Ishikawa (cell line): Measurements from ENCODE around the gene KCNH4.

ENCODE experiments used
- CEBPB ChIP-seq: IDR thresholded peaks from 2 replicates; pipeline ENCODE4 v1.6.1; 2012
- CREB1 ChIP-seq: IDR thresholded peaks from 2 replicates; pipeline ENCODE4 v1.6.1; 2012; ENCODE audit warnings: low read depth
- EGR1 ChIP-seq: IDR thresholded peaks from 2 replicates; pipeline ENCODE4 v1.6.1; 2012
- EP300 ChIP-seq: IDR thresholded peaks from 2 replicates; pipeline ENCODE4 v1.6.1; 2012; ENCODE audit warnings: borderline replicate concordance
- FOXM1 ChIP-seq: IDR thresholded peaks from 2 replicates; pipeline ENCODE4 v1.6.1; 2012; ENCODE audit warnings: low read depth, borderline replicate concordance
- MAX ChIP-seq: IDR thresholded peaks from 2 replicates; pipeline ENCODE4 v1.6.1; 2012
- NFIC ChIP-seq: IDR thresholded peaks from 2 replicates; pipeline ENCODE4 v1.6.1; 2012
- RAD21 ChIP-seq: IDR thresholded peaks from 2 replicates; pipeline ENCODE4 v1.6.1; 2012; ENCODE audit warnings: low read depth
- TAF1 ChIP-seq: IDR thresholded peaks from 2 replicates; pipeline ENCODE4 v1.6.1; 2012; ENCODE audit warnings: low read depth, mild to moderate bottlenecking
- TCF12 ChIP-seq: IDR thresholded peaks from 2 replicates; pipeline ENCODE4 v1.6.1; 2012; ENCODE audit warnings: low read depth
- TEAD4 ChIP-seq: IDR thresholded peaks from 2 replicates; pipeline ENCODE4 v1.6.1; 2012
- YY1 ChIP-seq: IDR thresholded peaks from 2 replicates; pipeline ENCODE4 v1.6.1; 2012; ENCODE audit warnings: low read depth
- ZBTB7A ChIP-seq: IDR thresholded peaks from 2 replicates; pipeline ENCODE4 v1.6.1; 2012; ENCODE audit warnings: low read depth
- TF ChIP-seq, protein P1 (sequence below): IDR thresholded peaks from 2 replicates; pipeline ENCODE4 v1.6.1; 2012
- TF ChIP-seq, protein P2 (sequence below): IDR thresholded peaks from 2 replicates; pipeline ENCODE4 v1.6.1; 2012; ENCODE audit warnings: low read depth, mild to moderate bottlenecking

KCNH4 gene

DNA sequence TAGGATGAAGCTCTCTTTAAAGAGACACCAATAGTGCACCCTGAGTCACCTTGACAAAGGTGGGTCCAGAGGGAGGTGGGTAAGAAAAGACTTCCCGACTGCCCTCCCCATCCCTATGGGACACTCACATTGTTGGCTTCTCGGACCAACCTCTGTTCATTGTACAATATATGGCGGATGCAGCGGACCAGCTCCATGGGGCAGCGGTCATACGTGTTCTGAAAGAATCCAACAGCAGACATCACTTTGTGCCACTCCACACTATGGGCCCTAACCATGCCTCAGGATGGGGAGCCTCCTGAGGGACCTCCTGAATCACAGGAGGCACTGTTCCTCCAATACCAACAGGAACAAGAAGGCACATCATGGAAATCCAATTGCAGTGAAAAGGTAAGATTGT lies 43.7 kb upstream of the KCNH4 start:
- no peak for TF ChIP-seq FOXM1
- no peak for TF ChIP-seq EP300
- TF ChIP-seq EGR1 = no peak
- no peak for TF ChIP-seq TAF1
- TF ChIP-seq NFIC = no peak
- TF ChIP-seq MAX = no peak
- TF ChIP-seq, protein P1, sequence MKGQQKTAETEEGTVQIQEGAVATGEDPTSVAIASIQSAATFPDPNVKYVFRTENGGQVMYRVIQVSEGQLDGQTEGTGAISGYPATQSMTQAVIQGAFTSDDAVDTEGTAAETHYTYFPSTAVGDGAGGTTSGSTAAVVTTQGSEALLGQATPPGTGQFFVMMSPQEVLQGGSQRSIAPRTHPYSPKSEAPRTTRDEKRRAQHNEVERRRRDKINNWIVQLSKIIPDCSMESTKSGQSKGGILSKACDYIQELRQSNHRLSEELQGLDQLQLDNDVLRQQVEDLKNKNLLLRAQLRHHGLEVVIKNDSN = no peak
- TF ChIP-seq, protein P2, sequence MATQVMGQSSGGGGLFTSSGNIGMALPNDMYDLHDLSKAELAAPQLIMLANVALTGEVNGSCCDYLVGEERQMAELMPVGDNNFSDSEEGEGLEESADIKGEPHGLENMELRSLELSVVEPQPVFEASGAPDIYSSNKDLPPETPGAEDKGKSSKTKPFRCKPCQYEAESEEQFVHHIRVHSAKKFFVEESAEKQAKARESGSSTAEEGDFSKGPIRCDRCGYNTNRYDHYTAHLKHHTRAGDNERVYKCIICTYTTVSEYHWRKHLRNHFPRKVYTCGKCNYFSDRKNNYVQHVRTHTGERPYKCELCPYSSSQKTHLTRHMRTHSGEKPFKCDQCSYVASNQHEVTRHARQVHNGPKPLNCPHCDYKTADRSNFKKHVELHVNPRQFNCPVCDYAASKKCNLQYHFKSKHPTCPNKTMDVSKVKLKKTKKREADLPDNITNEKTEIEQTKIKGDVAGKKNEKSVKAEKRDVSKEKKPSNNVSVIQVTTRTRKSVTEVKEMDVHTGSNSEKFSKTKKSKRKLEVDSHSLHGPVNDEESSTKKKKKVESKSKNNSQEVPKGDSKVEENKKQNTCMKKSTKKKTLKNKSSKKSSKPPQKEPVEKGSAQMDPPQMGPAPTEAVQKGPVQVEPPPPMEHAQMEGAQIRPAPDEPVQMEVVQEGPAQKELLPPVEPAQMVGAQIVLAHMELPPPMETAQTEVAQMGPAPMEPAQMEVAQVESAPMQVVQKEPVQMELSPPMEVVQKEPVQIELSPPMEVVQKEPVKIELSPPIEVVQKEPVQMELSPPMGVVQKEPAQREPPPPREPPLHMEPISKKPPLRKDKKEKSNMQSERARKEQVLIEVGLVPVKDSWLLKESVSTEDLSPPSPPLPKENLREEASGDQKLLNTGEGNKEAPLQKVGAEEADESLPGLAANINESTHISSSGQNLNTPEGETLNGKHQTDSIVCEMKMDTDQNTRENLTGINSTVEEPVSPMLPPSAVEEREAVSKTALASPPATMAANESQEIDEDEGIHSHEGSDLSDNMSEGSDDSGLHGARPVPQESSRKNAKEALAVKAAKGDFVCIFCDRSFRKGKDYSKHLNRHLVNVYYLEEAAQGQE = no peak
- no peak for TF ChIP-seq RAD21

DNA sequence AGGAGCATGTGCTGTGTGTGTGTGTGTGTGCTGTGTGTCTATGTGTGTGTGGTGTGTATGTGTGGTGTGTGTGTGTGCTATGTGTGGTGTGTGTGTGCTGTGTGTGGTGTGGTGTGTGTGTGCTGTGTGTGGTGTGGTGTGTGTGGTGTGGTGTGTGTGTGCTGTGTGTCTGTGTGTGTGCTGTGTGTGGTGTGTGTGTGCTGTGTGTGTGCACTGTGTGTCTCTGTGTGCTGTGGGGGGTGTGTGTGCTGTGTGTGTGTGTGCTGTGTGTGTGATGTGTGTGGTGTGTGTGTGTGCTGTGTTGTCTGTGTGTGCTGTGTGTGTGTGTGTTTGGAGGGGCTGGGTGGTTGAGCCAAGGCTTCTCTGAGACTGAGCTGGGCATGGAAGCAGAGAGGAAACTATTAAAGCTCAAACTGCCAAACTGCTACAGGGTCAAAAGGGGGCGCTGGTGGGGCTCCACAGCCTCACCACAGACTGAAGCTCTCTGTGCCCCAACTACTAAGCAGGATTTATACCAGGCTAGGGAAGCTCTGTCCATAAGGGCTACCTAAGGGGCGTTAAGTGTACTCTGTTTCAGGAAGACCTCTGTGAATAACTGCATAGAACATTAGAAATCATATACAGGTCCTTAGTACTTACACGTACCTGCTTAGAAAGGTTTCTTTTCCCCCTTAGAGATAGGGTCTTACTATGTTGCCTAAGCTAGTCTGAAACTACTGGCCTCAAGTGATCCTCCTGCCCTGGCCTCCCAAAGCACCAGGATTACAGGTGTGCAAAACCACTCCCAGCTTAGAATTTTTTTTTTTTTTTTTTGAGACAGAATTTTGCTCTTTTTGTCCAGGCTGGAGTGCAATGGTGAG lies 41.2 kb upstream of the KCNH4 start:
- TF ChIP-seq TAF1 = no peak
- TF ChIP-seq RAD21 = peak; percentile 71

DNA sequence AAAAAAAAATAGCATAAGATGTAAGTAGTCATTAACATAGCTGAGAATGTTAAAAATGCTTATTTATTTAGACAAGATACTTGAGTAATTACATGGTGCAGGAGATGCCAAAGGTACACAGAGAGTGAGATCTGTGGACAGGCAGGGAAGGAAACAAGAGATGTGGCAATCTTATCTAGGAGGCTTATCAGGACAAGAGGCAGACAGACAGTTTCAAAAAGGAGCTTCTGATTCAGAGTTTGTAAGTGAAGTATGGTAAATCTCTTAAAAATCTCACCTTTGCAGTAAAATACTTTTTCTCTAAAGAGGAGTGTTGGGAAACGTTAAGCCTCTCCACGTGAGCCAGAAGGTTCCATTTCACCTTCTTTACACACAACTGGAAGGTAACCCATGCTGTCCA lies 33.2 kb upstream of the KCNH4 start:
- TF ChIP-seq TAF1 = no peak

- TF ChIP-seq CEBPB (no peak), TCF12 (no peak)
Observed at GRCh38 chr17:42212382-42212781, 31.4 kb upstream of the KCNH4 start.

DNA sequence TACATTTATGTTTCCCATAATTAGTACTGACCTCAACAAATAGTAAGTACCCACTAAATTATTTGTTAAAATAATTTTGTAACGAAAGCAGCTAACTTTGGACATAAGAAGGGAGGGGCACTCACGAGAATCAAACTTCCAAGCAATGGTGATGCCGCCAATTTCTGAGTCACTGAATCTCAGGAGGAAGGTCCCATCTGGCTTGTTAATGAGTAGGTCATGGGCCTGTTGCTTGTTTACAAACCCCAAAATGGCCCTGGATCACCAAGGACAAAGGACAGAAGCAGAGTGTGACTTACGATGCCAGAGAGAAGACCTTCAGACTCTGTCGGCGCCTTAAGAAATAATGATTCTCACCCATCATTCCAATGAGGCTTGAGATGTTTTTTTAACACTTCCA lies 29.1 kb upstream of the KCNH4 start:
- TF ChIP-seq, protein P2 = no peak
- no peak for TF ChIP-seq MAX
- no peak for TF ChIP-seq TEAD4
- TF ChIP-seq CREB1 = no peak
- TF ChIP-seq, protein P1 = no peak
- no peak for TF ChIP-seq RAD21
- TF ChIP-seq ZBTB7A = no peak
- TF ChIP-seq YY1 = no peak

- TF ChIP-seq TEAD4 (peak; percentile 52; the same call in 1 of the 2 replicates), ZBTB7A (no peak)
Observed at GRCh38 chr17:42203354-42203753, 22.4 kb upstream of the KCNH4 start.

- TF ChIP-seq, protein P1 = no peak
- TF ChIP-seq EGR1 = no peak
- no peak for TF ChIP-seq CREB1
- no peak for TF ChIP-seq TEAD4
- no peak for TF ChIP-seq CEBPB
- TF ChIP-seq, protein P2 = no peak
- TF ChIP-seq TCF12 = no peak
- no peak for TF ChIP-seq MAX
- no peak for TF ChIP-seq ZBTB7A
- TF ChIP-seq TAF1 = no peak
- no peak for TF ChIP-seq FOXM1
- no peak for TF ChIP-seq YY1
- no peak for TF ChIP-seq EP300
- no peak for TF ChIP-seq NFIC
- no peak for TF ChIP-seq RAD21
Observed at GRCh38 chr17:42202696-42203095, 21.8 kb upstream of the KCNH4 start.
